Peyer's patch (tissue), 4 donors: Measurements from ENCODE around the gene SNIP1. TPM values are rescaled to one million over a fixed set of nuclear protein-coding genes. Genes with fewer than 3 reads are reported as not detected.
"Not testable (repeated sequence)": the region's sequence is repeated elsewhere in the genome, so short reads cannot be mapped to it uniquely, and the experiment has no call there.

Experiments
- DNase-seq, 3 donors: peaks; one replicate each; pipeline ENCODE4 v3.0.0-alpha.2; 2017 to 2019
- H3K27ac ChIP-seq, 4 donors: fragments of 200-600 bp; sonication (generic); one replicate each; pipeline ENCODE4 v1.5.1; 2016 to 2019
- H3K27me3 ChIP-seq, 2 donors: fragments of 200-600 bp; sonication (generic); one replicate each; pipeline ENCODE4 v1.5.1; 2019
- H3K36me3 ChIP-seq, 3 donors: fragments of 200-600 bp; sonication (generic); one replicate each; pipeline ENCODE4 v1.5.1; 2016 to 2019
- H3K4me1 ChIP-seq, 4 donors: fragments of 200-600 bp; sonication (generic); one replicate each; pipeline ENCODE4 v1.5.1; 2016 to 2019
- H3K4me3 ChIP-seq, 4 donors: fragments of 200-600 bp; sonication (generic); 1 replicate in 3 of 4; 2 replicates in 1 of 4; pipeline ENCODE4 v1.5.1; 2016 to 2019; ENCODE audit warnings: mild to moderate bottlenecking in 1 of 4
- H3K9me3 ChIP-seq, 4 donors: fragments of 200-600 bp; sonication (generic); one replicate each; pipeline ENCODE4 v1.5.1; 2016 to 2019; ENCODE audit warnings: mild to moderate bottlenecking in 1 of 4
- POLR2A ChIP-seq, 2 donors: fragments of 450-650 bp; IDR thresholded peaks; one replicate each; pipeline ENCODE4 v1.5.1; 2017; ENCODE audit warnings: antibody characterized with exemption in 2 of 2, mild to moderate bottlenecking in 2 of 2, moderate library complexity in 2 of 2
- total RNA-seq, 4 donors: library from RNA; depleted of rRNA; stranded (reverse); fragments of >200 nt; gene quantifications; one replicate each; pipeline ENCODE4 v1.1.0, GENCODE V29; 2016
- TF ChIP-seq, protein P1 (sequence below), 6 experiments: fragments of 450-650 bp in 4 of 6; fragments of 200-600 bp in 2 of 6; sonication (generic) in 1 of 6; IDR thresholded peaks; one replicate each; pipeline ENCODE4 v1.5.1; 2017 to 2019; ENCODE audit warnings: antibody characterized with exemption in 6 of 6, mild to moderate bottlenecking in 3 of 6, moderate library complexity in 1 of 6

Gene SNIP1
- total RNA-seq, 4 donors from 2014 or later, result 7.0 to 17.6 (median 9.0) TPM

GRCh38 chr1:37519613-37520012 lies 34.5 kb downstream of the SNIP1 start:
- no peak for DNase-seq
- Histone ChIP-seq H3K9me3 (no peaks in the 10 kb centered on the region), H3K4me1 (no peaks in the 10 kb centered on the region), H3K27ac (no peak overlapping the region), H3K36me3 (no peaks in the 10 kb centered on the region), H3K4me3 (peak overlapping the region in 2 of 4 donors; percentile 6 to 15), H3K27me3 (no peaks in the 10 kb centered on the region)
- TF ChIP-seq, protein P1, sequence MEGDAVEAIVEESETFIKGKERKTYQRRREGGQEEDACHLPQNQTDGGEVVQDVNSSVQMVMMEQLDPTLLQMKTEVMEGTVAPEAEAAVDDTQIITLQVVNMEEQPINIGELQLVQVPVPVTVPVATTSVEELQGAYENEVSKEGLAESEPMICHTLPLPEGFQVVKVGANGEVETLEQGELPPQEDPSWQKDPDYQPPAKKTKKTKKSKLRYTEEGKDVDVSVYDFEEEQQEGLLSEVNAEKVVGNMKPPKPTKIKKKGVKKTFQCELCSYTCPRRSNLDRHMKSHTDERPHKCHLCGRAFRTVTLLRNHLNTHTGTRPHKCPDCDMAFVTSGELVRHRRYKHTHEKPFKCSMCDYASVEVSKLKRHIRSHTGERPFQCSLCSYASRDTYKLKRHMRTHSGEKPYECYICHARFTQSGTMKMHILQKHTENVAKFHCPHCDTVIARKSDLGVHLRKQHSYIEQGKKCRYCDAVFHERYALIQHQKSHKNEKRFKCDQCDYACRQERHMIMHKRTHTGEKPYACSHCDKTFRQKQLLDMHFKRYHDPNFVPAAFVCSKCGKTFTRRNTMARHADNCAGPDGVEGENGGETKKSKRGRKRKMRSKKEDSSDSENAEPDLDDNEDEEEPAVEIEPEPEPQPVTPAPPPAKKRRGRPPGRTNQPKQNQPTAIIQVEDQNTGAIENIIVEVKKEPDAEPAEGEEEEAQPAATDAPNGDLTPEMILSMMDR (IDR thresholded peaks at IDR 0.05), result no peak
- no peak for TF ChIP-seq POLR2A (IDR thresholded peaks at IDR 0.05)

- Histone ChIP-seq H3K27ac (peak overlapping the region in 1 of 4 donors; percentile 49), H3K4me3 (peak overlapping the region in 2 of 4 donors; percentile 6 to 15)
- peak in 2 of 3 donors; percentile 32 to 57 for DNase-seq
- not testable (repeated sequence) for H3K9me3 ChIP-seq, H3K36me3 ChIP-seq, H3K4me1 ChIP-seq, H3K27me3 ChIP-seq
Measured at GRCh38 chr1:37518929-37519328, 35.2 kb downstream of the SNIP1 start.

DNA sequence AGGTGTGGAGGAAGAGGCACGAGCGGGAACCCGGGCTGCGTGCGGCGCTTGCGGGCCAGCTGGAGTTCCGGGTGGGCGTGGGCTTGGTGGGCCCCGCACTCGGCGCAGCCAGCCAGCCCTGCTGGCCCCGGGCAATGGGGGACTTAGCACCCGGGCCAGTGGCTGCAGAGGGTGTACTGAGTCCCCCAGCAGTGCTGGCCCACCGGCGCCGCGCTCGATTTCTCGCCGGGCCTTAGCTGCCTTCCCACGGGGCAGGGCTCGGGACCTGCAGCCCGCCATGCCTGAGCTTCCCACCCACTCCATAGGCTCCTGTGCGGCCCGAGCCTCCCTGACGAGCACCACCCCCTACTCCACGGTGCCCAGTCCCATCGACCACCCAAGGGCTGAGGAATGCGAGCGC lies 35.9 kb downstream of the SNIP1 start:
- not testable (repeated sequence) for H3K4me1 ChIP-seq, DNase-seq, H3K36me3 ChIP-seq, H3K27ac ChIP-seq, H3K27me3 ChIP-seq, H3K4me3 ChIP-seq, H3K9me3 ChIP-seq

- H3K27me3 ChIP-seq, result no peaks in the 10 kb centered on the region
- no peak for TF ChIP-seq POLR2A (IDR thresholded peaks at IDR 0.05)
- TF ChIP-seq, protein P1 (IDR thresholded peaks at IDR 0.05), result no peak
- H3K27ac ChIP-seq, result no peak overlapping the region
- peaks cover 0 to 3% (median 0%) of the 10 kb centered on the region in 3 donors for H3K36me3 ChIP-seq
- peaks cover 0 to 14% (median 2%) of the 10 kb centered on the region in 4 donors for H3K4me1 ChIP-seq
- H3K9me3 ChIP-seq, result no peaks in the 10 kb centered on the region
- no peak for DNase-seq
- no peak overlapping the region for H3K4me3 ChIP-seq
Measured at GRCh38 chr1:37517569-37517968, 36.5 kb downstream of the SNIP1 start.

GRCh38 chr1:37515185-37516034 lies 38.7 kb downstream of the SNIP1 start:
- Histone ChIP-seq H3K4me3 (peak overlapping the region; percentile 83 to 95 (median 91)), H3K27ac (peak overlapping the region; percentile 88 to 94 (median 91)), H3K36me3 (peaks cover 0 to 20% (median 0%) of the 10 kb centered on the region in 3 donors), H3K9me3 (no peaks in the 10 kb centered on the region), H3K4me1 (peaks cover 0 to 14% (median 2%) of the 10 kb centered on the region in 4 donors), H3K27me3 (no peaks in the 10 kb centered on the region)
- TF ChIP-seq, protein P1 (IDR thresholded peaks at IDR 0.05), result no peak
- no peak for TF ChIP-seq POLR2A (IDR thresholded peaks at IDR 0.05)
- no peak for DNase-seq

- peak; percentile 77 to 92 (median 90) for DNase-seq
- Histone ChIP-seq H3K4me1 (peaks cover 0 to 14% (median 2%) of the 10 kb centered on the region in 4 donors), H3K27ac (peak within 1 kb of the TSS; percentile 88 to 94 (median 91)), H3K27me3 (no peaks in the 10 kb centered on the region), H3K36me3 (peaks cover 0 to 22% (median 0%) of the 10 kb centered on the region in 3 donors), H3K4me3 (peak within 1 kb of the TSS; percentile 83 to 95 (median 91)), H3K9me3 (no peaks in the 10 kb centered on the region)
- peak; percentile 79 to 80 for TF ChIP-seq POLR2A (IDR thresholded peaks at IDR 0.05)
- TF ChIP-seq, protein P1 (IDR thresholded peaks at IDR 0.05), result peak; percentile 63 to 90 (median 86)
Measured at GRCh38 chr1:37514350-37515184, 39.5 kb downstream of the SNIP1 start, which contains the start of gene MEAF6. TSS of gene MEAF6 (minus strand) at chr1:37514766. CDS start at chr1:37514746, 20 bp downstream.
